Measurements from ENCODE around the gene CYB5A. TPM values are rescaled to one million over a fixed set of nuclear protein-coding genes. Genes with fewer than 3 reads are reported as not detected.

CYB5A gene
- total RNA-seq, 2 donors from 2014 or later, result 71.3 to 73.5 TPM

- Histone ChIP-seq H3K27me3 (no peaks in the 10 kb centered on the region), H3K4me3 (peak overlapping the region in 1 of 2 donors; percentile 17), H3K27ac (no peak overlapping the region), H3K4me1 (no peaks in the 10 kb centered on the region), H3K9me3 (no peaks in the 10 kb centered on the region), H3K36me3 (no peaks in the 10 kb centered on the region)
- DNase-seq (ENCODE audit: low spot score), result peak; percentile 59
- peak in 1 of 2 donors; percentile 58 for TF ChIP-seq CTCF (IDR thresholded peaks at IDR 0.05)
Measured at GRCh38 chr18:74242438-74243096, 49.2 kb downstream of the CYB5A start.

- no peak for DNase-seq (ENCODE audit: low spot score)
- no peak for TF ChIP-seq CTCF (IDR thresholded peaks at IDR 0.05)
- H3K4me3 ChIP-seq, result no peak overlapping the region
Measured at GRCh38 chr18:74241970-74242369, 49.8 kb downstream of the CYB5A start.

GRCh38 chr18:74241426-74241825 lies 50.3 kb downstream of the CYB5A start:
- Histone ChIP-seq H3K36me3 (no peaks in the 10 kb centered on the region), H3K4me3 (no peak overlapping the region), H3K9me3 (no peaks in the 10 kb centered on the region), H3K4me1 (no peaks in the 10 kb centered on the region), H3K27ac (no peak overlapping the region), H3K27me3 (no peaks in the 10 kb centered on the region)
- no peak for DNase-seq (ENCODE audit: low spot score)
- TF ChIP-seq CTCF (IDR thresholded peaks at IDR 0.05), result no peak

More at GRCh38 chr18:74241970-74242369, 49.8 kb downstream of the CYB5A start:
- no peaks in the 10 kb centered on the region for H3K27me3 ChIP-seq
- no peaks in the 10 kb centered on the region for H3K9me3 ChIP-seq
- no peaks in the 10 kb centered on the region for H3K36me3 ChIP-seq
- no peaks in the 10 kb centered on the region for H3K4me1 ChIP-seq
- H3K27ac ChIP-seq, result no peak overlapping the region

- TF ChIP-seq CTCF (IDR thresholded peaks at IDR 0.05), result no peak
- H3K4me3 ChIP-seq, result no peak overlapping the region
- DNase-seq (ENCODE audit: low spot score), result no peak
Measured at GRCh38 chr18:74239567-74239966, 52.2 kb downstream of the CYB5A start.

GRCh38 chr18:74234326-74235171 lies 57.2 kb downstream of the CYB5A start:
- no peak for TF ChIP-seq CTCF (IDR thresholded peaks at IDR 0.05)
- no peaks in the 10 kb centered on the region for H3K27me3 ChIP-seq
- peak; percentile 72 for DNase-seq (ENCODE audit: low spot score)
- H3K27ac ChIP-seq, result peak overlapping the region in 1 of 2 donors; percentile 4
- no peak overlapping the region for H3K4me3 ChIP-seq
- no peaks in the 10 kb centered on the region for H3K36me3 ChIP-seq
- peaks cover 0 to 5% of the 10 kb centered on the region in 2 donors for H3K4me1 ChIP-seq
- H3K9me3 ChIP-seq, result no peaks in the 10 kb centered on the region

More at GRCh38 chr18:74239567-74239966, 52.2 kb downstream of the CYB5A start:
- H3K27me3 ChIP-seq, result no peaks in the 10 kb centered on the region
- no peak overlapping the region for H3K27ac ChIP-seq
- H3K4me1 ChIP-seq, result peaks cover 0 to 4% of the 10 kb centered on the region in 2 donors
- H3K9me3 ChIP-seq, result no peaks in the 10 kb centered on the region
- no peaks in the 10 kb centered on the region for H3K36me3 ChIP-seq
